ACHN (cell line): ENCODE measurements around the gene RFX4.
A peak's percentile ranks its signal among the peaks of the same experiment; 100 is the strongest.

Source experiments
- DNase-seq: peaks from one replicate; pipeline ENCODE4 v3.0.0-alpha.2; 2015
- in situ Hi-C: cut with HindIII; loops from 2 replicates; pipeline ENCODE4 v1.10.0; 2017; ENCODE audit warnings: low sequenced_read_pairs, low pct_ligation_motif_present, low pct_unique_long_range_greater_than_20kb

RFX4 gene

GRCh38 chr12:106740818-106741217 is 158.0 kb downstream of the RFX4 start:
- in situ Hi-C loops, result no loop called here
- no peak for DNase-seq

- in situ Hi-C loops, result no loop called here
- DNase-seq, result no peak
Observed at GRCh38 chr12:106741247-106741646, 158.4 kb downstream of the RFX4 start.

GRCh38 chr12:106743270-106743988 is 160.6 kb downstream of the RFX4 start:
- DNase-seq, result no peak
- in situ Hi-C loops, result no loop called here

- no peak for DNase-seq
- in situ Hi-C loops, result no loop called here
Observed at GRCh38 chr12:106744600-106744999, 161.8 kb downstream of the RFX4 start.

GRCh38 chr12:106745181-106745745 is 162.5 kb downstream of the RFX4 start:
- DNase-seq, result no peak
- in situ Hi-C loops, result no loop called here

- in situ Hi-C loops, result no loop called here
- no peak for DNase-seq
Observed at GRCh38 chr12:106747973-106748436, 165.2 kb downstream of the RFX4 start.

GRCh38 chr12:106750524-106750923 is 167.7 kb downstream of the RFX4 start:
- in situ Hi-C loops, result no loop called here

GRCh38 chr12:106753526-106753925 is 170.7 kb downstream of the RFX4 start:
- in situ Hi-C loops, result no loop called here
- no peak for DNase-seq

More at GRCh38 chr12:106750524-106750923, 167.7 kb downstream of the RFX4 start:
- no peak for DNase-seq

GRCh38 chr12:106754331-106754730 is 171.5 kb downstream of the RFX4 start:
- DNase-seq, result no peak
- in situ Hi-C loops, result no loop called here

GRCh38 chr12:106757623-106758348 is 175.0 kb downstream of the RFX4 start:
- DNase-seq, result no peak
- in situ Hi-C loops, result no loop called here

- DNase-seq, result no peak
- in situ Hi-C loops, result no loop called here
Observed at GRCh38 chr12:106758349-106759110, 175.7 kb downstream of the RFX4 start.

GRCh38 chr12:106759526-106760183 is 176.9 kb downstream of the RFX4 start:
- in situ Hi-C loops, result no loop called here
- DNase-seq, result no peak

- in situ Hi-C loops, result no loop called here
- DNase-seq, result no peak
Observed at GRCh38 chr12:106760184-106760531, 177.4 kb downstream of the RFX4 start.

- in situ Hi-C loops, result no loop called here
- DNase-seq, result no peak
Observed at GRCh38 chr12:106764220-106764619, 181.4 kb downstream of the RFX4 start.

GRCh38 chr12:106764738-106765137 is 181.9 kb downstream of the RFX4 start:
- in situ Hi-C loops, result no loop called here

GRCh38 chr12:106766393-106766826 is 183.6 kb downstream of the RFX4 start:
- in situ Hi-C loops, result no loop called here
- peak; percentile 76 for DNase-seq

More at GRCh38 chr12:106764738-106765137, 181.9 kb downstream of the RFX4 start:
- DNase-seq, result peak; percentile 51

GRCh38 chr12:106767206-106767605 is 184.4 kb downstream of the RFX4 start:
- in situ Hi-C loops, result no loop called here
- DNase-seq, result peak; percentile 40
